Thyroid gland (tissue), 4 donors: ENCODE data around the gene OLFM1.

Source experiments
- CTCF ChIP-seq, 6 experiments: fragments of 200-600 bp in 3 of 6; fragments of 450-650 bp in 3 of 6; sonication (generic) in 3 of 6; IDR thresholded peaks; one replicate each; pipeline ENCODE4 v1.5.1; 2016 to 2019; ENCODE audit warnings: antibody characterized with exemption in 6 of 6, mild to moderate bottlenecking in 2 of 6, inconsistent platforms in 1 of 6, moderate library complexity in 1 of 6
- POLR2A ChIP-seq, 2 donors: fragments of 450-650 bp; IDR thresholded peaks; one replicate each; pipeline ENCODE4 v1.6.1; 2017; ENCODE audit warnings: antibody characterized with exemption in 2 of 2, mild to moderate bottlenecking in 2 of 2, moderate library complexity in 1 of 2

- TF ChIP-seq CTCF (IDR thresholded peaks at IDR 0.05): no peak
- no peak for TF ChIP-seq POLR2A (IDR thresholded peaks at IDR 0.05)
Measured at GRCh38 chr9:135116371-135116770, 28.9 kb downstream of the OLFM1 start.
